IMR-90 (cell line): Measurements from ENCODE around the gene GRID1.

Experiments
- CEBPB ChIP-seq: IDR thresholded peaks from 2 replicates; pipeline ENCODE4 v1.6.1; 2012; ENCODE audit warnings: low read depth, low read length, improper control_type of control experiment
- CHD1 ChIP-seq: IDR thresholded peaks from 2 replicates; pipeline ENCODE4 v1.6.1; 2012; ENCODE audit warnings: low read depth, low read length, improper control_type of control experiment
- CTCF ChIP-seq: conservative IDR thresholded peaks from 2 replicates; pipeline ENCODE4 v1.5.1; 2012; ENCODE audit warnings: mild to moderate bottlenecking, low read depth, low read length, improper control_type of control experiment
- MXI1 ChIP-seq: IDR thresholded peaks from 2 replicates; pipeline ENCODE4 v1.6.1; 2012; ENCODE audit warnings: low read depth, mild to moderate bottlenecking, low read length, moderate library complexity, borderline replicate concordance
- POLR2A ChIP-seq: IDR thresholded peaks from 2 replicates; pipeline ENCODE4 v1.6.1; 2012; ENCODE audit warnings: mild to moderate bottlenecking, low read depth, low read length
- USF2 ChIP-seq: fragments of 150-350 bp; IDR thresholded peaks from 2 replicates; pipeline ENCODE4 v1.6.1; 2017; ENCODE audit warnings: mild to moderate bottlenecking, antibody characterized with exemption, low read length, low read depth

- TF ChIP-seq CEBPB (no peak), CTCF (no peak), CHD1 (no peak), POLR2A (no peak), USF2 (no peak), MXI1 (no peak)
These were observed 232 bp upstream of the GRID1 start for GRCh38 chr10:86366902-86367151.
